Osteoblast (primary cell): ENCODE results near the gene DVL1. TPM values are rescaled to one million over a fixed set of nuclear protein-coding genes. Genes with fewer than 3 reads are reported as not detected.

Source experiments
- DNase-seq: peaks from one replicate; pipeline ENCODE4 v3.0.0; 2011; ENCODE audit warnings: low spot score, mixed read lengths; ENCODE audit not compliant: insufficient read length; ENCODE audit errors: missing footprints
- H2AFZ ChIP-seq: 2 replicates; pipeline ENCODE4 v1.6.0; 2011; ENCODE audit warnings: mild to moderate bottlenecking, low read length
- H3K27ac ChIP-seq: 2 replicates; pipeline ENCODE4 v1.5.1; 2011; ENCODE audit warnings: mild to moderate bottlenecking, low read depth, low read length, moderate library complexity
- H3K27me3 ChIP-seq: 2 replicates; pipeline ENCODE4 v1.6.0; 2012; ENCODE audit warnings: mild to moderate bottlenecking, control low read depth, inconsistent platforms, low read length, moderate library complexity; ENCODE audit not compliant: insufficient read depth
- H3K36me3 ChIP-seq: 2 replicates; pipeline ENCODE4 v1.5.1; 2011; ENCODE audit warnings: mild to moderate bottlenecking, low read length, control low read depth, moderate library complexity; ENCODE audit not compliant: insufficient read depth
- H3K4me1 ChIP-seq: 2 replicates; pipeline ENCODE4 v1.5.1; 2011; ENCODE audit warnings: mild to moderate bottlenecking, low read length, control low read depth, moderate library complexity; ENCODE audit not compliant: insufficient read depth
- H3K4me2 ChIP-seq: 2 replicates; pipeline ENCODE4 v1.6.0; 2011; ENCODE audit warnings: mild to moderate bottlenecking, low read length; ENCODE audit not compliant: insufficient read depth
- H3K4me3 ChIP-seq: fragments of 200-600 bp; sonication (generic); 3 replicates; pipeline ENCODE4 v1.5.1; 2012; ENCODE audit warnings: mild to moderate bottlenecking, low read length, inconsistent platforms; ENCODE audit not compliant: insufficient read depth
- H3K79me2 ChIP-seq: 2 replicates; pipeline ENCODE4 v1.6.0; 2012; ENCODE audit warnings: mild to moderate bottlenecking, low read length, control low read depth, inconsistent platforms; ENCODE audit not compliant: insufficient read depth
- H3K9me3 ChIP-seq: 2 replicates; pipeline ENCODE4 v1.5.1; 2011; ENCODE audit warnings: low read depth, low read length, control low read depth
- H4K20me1 ChIP-seq: 2 replicates; pipeline ENCODE4 v1.6.0; 2012; ENCODE audit warnings: mild to moderate bottlenecking, low read length, control low read depth; ENCODE audit not compliant: insufficient read depth
- total RNA-seq: library from RNA; depleted of rRNA; stranded (reverse); fragments of >200 nt; gene quantifications from 2 replicates; pipeline ENCODE4 v1.2.3, GENCODE V29; 2012
- TF ChIP-seq, protein P1 (sequence below): IDR thresholded peaks from 2 replicates; pipeline ENCODE4 v1.5.1; 2011; ENCODE audit warnings: mild to moderate bottlenecking, low read depth, low read length, moderate library complexity; ENCODE audit errors: extremely low read depth

DVL1 gene
- total RNA-seq, 1 donor: 73.5 TPM

DNA sequence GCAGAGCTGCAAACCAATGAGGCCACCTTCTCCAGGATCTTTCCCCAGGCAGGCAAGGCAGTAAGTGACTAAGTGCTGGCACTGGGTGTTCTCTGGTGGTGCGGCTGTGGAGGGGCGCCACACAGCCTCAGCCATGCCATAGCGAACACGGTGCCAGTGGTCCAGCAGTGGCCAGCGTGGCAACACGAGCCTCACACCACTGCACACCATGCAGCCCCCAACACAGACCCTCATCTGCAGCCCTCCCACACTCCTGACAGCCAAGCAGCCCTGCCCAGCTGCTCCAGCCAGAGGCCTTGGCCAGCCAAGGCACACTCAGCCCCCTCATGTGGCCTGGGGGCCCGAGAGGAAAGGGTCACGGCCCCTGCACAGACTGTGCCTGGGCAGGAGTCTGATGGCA, 27.7 kb downstream of the DVL1 start:
- Histone ChIP-seq H3K9me3 (no peaks in the 10 kb centered on the region), H3K4me1 (peaks cover 22% of the 10 kb centered on the region), H2AFZ (no peak overlapping the region), H3K27me3 (no peaks in the 10 kb centered on the region), H3K4me3 (no peak overlapping the region), H3K36me3 (peaks cover 23% of the 10 kb centered on the region), H3K4me2 (no peak overlapping the region), H3K27ac (peak overlapping the region; percentile 33), H4K20me1 (peaks cover 51% of the 10 kb centered on the region), H3K79me2 (peaks cover 81% of the 10 kb centered on the region)
- DNase-seq: no peak
- TF ChIP-seq, protein P1, sequence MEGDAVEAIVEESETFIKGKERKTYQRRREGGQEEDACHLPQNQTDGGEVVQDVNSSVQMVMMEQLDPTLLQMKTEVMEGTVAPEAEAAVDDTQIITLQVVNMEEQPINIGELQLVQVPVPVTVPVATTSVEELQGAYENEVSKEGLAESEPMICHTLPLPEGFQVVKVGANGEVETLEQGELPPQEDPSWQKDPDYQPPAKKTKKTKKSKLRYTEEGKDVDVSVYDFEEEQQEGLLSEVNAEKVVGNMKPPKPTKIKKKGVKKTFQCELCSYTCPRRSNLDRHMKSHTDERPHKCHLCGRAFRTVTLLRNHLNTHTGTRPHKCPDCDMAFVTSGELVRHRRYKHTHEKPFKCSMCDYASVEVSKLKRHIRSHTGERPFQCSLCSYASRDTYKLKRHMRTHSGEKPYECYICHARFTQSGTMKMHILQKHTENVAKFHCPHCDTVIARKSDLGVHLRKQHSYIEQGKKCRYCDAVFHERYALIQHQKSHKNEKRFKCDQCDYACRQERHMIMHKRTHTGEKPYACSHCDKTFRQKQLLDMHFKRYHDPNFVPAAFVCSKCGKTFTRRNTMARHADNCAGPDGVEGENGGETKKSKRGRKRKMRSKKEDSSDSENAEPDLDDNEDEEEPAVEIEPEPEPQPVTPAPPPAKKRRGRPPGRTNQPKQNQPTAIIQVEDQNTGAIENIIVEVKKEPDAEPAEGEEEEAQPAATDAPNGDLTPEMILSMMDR: no peak

DNA sequence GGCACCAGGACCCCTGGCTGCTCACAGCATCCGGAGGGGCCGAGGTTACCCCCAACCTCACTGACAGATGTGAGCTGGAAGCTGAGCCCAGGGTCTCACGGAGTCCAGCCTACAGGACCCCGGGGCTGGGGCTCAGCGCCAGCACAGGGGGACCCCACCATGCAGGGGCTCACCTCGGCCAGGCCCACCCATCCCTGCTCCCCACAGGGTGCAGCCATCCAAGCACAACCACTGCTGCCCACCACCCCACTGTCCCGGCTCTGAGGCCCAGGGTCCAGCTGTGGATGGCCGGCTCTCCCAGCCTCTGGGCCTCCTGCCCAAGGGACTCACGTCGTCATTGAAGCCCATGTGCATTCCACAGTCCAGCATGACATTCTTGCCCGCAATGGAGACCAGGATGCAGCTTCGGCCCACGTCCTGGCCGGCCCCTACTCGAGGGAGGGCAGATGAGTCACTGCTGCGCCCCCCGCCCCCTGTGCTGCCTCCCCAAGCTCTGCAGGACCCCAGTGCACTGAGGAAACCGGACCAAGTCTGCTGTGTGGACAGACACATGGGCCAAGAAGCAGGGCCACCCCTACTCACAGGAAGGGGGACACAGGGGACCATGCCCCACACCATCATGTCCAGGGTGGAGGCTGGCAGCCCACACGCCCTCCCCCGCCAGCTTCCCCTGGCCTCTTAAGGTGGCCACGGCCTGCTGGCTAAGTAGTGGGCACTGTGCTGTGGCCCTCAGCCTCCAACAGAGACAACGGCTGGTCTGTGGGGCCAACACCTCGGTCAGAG, 28.4 kb downstream of the DVL1 start:
- peak overlapping the region; percentile 37 for H3K27ac ChIP-seq
- H2AFZ ChIP-seq: no peak overlapping the region
- H3K4me1 ChIP-seq: peaks cover 20% of the 10 kb centered on the region
- TF ChIP-seq, protein P1: no peak
- H3K4me3 ChIP-seq: no peak overlapping the region
- no peaks in the 10 kb centered on the region for H3K27me3 ChIP-seq
- peaks cover 45% of the 10 kb centered on the region for H4K20me1 ChIP-seq
- H3K79me2 ChIP-seq: peaks cover 79% of the 10 kb centered on the region
- no peak for DNase-seq
- peaks cover 23% of the 10 kb centered on the region for H3K36me3 ChIP-seq
- no peak overlapping the region for H3K4me2 ChIP-seq
- no peaks in the 10 kb centered on the region for H3K9me3 ChIP-seq

GRCh38 chr1:1319646-1319941, 29.6 kb downstream of the DVL1 start:
- Histone ChIP-seq H3K79me2 (peaks cover 77% of the 10 kb centered on the region), H3K4me2 (no peak overlapping the region), H2AFZ (no peak overlapping the region), H3K27ac (no peak overlapping the region), H4K20me1 (peaks cover 38% of the 10 kb centered on the region), H3K9me3 (no peaks in the 10 kb centered on the region), H3K27me3 (no peaks in the 10 kb centered on the region), H3K4me1 (peaks cover 10% of the 10 kb centered on the region), H3K36me3 (peaks cover 26% of the 10 kb centered on the region), H3K4me3 (no peak overlapping the region)
- no peak for DNase-seq
- TF ChIP-seq, protein P1: no peak

GRCh38 chr1:1318777-1319645, 30.2 kb downstream of the DVL1 start:
- Histone ChIP-seq H3K27ac (peak overlapping the region; percentile 78), H2AFZ (no peak overlapping the region), H3K4me2 (no peak overlapping the region)

More at GRCh38 chr1:1318777-1319645, 30.2 kb downstream of the DVL1 start:
- peaks cover 73% of the 10 kb centered on the region for H3K79me2 ChIP-seq
- H4K20me1 ChIP-seq: peaks cover 41% of the 10 kb centered on the region
- no peak for DNase-seq
- no peak overlapping the region for H3K4me3 ChIP-seq
- TF ChIP-seq, protein P1: no peak
- H3K36me3 ChIP-seq: peaks cover 31% of the 10 kb centered on the region
- H3K4me1 ChIP-seq: peaks cover 10% of the 10 kb centered on the region
- H3K27me3 ChIP-seq: no peaks in the 10 kb centered on the region
- H3K9me3 ChIP-seq: no peaks in the 10 kb centered on the region
